ENCODE results near the gene CDKL5.
"Not testable (repeated sequence)": the region's sequence is repeated elsewhere in the genome, so short reads cannot be mapped to it uniquely, and the experiment has no call there.

Gene CDKL5

DNA sequence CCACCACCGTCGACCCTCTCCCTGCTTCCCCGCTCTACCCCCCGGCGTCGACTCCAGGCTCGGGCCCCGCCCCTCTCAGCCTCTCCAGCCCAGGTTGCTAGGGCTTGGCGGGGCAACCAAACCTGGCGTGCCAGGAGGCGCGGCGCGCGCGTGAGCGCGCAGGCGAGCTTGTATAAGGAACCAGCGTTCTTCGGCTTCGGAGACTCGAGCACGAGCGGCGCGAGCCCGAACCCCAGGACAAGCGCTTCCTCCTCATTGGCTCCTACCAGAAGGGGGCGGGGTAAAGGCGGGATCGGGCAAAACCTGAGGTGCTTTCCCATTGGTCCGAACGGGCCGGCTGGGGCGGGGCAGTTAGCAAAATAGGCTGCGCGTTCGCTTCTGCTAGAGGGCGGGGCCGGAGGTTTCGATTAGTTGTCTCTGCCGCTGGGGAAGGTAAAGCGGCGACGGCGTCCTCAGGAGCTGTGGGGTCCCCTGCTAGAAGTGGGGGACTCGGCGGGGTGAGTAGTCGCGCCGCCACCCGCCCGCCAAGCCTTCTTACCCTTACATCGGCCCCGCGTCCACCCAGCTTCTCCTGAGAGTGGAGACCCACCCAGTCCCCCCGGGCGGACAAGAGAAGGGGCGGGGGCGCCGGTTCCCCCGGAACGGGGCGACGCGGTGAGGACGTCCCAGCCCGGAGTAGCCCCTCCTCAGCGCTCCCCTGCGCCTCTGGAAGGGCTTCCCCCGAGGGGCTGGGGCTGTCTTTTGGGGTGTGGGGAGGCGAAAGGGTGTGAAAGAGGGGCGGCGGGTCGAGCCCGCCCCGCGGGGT lies at the start of gene CDKL5:
TSS of gene CDKL5 (plus strand) at position 410 of the 805 bp plus-strand sequence. CDS start 81,489 bp downstream, outside the sequence.
- DNase-seq: peak; percentile 5 to 97 (median 91)

DNA sequence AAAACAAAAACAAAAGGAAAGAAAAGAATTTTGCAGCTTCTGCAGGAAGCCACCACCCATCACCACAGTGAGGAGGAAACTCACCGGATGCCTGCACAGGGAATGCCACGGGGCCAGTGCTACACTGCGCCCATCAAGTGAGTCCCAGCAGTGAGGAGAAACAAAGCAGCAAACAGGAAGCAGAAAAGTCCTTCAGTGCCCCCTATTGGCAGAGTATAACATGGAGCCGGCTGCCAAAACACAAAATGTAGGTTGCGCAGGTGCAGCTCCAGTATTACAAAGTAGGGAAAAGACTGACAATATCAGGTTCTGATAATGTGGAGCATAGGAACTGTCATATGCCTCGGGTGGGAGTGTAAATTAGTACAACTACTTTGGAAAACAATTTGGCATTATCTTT lies 47.6 kb upstream of the CDKL5 start:
- DNase-seq: peak in 2 of 56 donors; percentile 1 to 5

DNA sequence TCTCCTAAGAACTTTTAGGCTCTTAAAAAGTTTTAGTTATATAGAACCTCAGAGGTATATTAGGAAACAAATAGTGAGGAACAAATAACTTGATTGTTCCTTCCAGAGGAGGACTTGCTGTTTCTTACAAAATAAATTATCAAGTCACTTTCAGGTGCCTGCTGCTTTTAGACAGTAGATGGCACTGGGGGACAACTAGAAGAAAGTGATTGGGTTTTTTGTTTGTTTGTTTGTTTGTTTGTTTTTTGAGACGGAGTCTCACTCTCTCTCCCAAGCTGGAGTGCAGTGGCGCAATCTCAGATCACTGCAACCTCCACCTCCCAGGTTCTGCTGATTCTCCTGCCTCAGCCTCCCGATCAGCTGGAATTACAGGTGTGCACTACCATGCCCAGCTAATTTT lies 35.4 kb upstream of the CDKL5 start:
- DNase-seq: no peak

DNA sequence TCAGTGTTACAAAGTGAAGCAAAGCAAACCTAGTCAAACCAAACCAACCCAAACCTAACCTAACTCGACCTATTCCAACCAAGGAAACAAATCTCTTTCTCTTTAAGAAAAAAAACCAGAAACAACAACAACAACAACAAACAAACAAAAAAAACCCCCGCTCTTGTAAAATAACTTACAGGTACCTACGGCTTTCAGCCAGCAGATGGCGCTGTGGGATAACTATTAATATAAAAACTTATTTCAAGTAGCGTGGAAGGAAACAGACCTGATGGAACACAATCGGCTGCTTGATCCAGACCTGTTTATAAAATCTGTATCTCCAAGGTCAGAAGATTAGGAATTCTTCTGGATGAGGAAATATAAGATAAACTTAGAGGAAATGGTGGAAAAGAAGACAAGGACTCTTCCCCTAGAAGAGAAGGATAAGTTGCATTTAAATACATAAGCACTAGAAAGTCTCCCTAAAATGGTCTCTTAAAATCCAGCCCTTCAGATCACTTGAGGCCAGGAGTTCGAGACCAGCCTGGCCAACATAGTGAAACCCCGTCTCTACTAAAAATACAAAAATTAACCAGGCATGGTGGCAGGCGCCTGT lies 34.4 kb upstream of the CDKL5 start:
- peak in 42 of 56 donors; percentile 0 to 76 (median 7) for DNase-seq

DNA sequence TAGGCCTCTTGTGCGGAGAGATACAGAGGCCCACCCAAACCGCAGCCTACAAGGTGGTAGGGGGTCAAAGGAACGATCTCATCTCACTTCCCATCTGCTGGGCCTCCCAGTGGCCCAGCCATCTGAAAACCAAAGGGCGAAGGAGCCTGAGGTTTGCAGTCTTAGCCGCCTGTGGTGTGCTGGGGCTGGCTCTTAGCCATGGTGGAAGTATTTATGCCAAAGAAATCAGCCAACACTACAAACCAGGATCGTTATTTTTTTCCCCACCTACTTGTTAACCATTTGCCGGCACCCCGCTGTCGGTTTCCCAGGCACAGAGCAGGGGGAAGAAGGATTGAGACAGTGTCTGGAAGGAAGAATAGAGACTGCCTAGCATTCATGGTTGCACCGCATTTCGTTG lies 30.9 kb upstream of the CDKL5 start:
- DNase-seq: peak in 3 of 56 donors; percentile 1 to 8 (median 2)

DNA sequence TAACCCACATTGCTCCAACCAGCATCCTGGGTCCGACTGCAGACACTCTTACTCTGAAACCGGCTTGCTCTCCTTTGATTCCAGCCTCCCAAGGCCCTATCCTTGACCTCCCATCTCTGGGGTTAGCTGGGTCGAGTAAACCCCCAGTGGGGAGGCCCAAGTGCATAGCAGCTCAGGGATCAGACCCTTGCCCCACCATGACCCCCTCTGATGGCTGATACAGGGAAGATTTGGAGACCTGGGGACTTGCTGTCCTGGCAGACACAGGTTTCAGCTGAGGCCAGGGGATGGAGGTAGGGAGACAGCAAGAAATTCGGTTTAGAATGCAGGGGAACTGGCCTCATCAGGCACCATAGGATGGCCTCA lies 23.6 kb upstream of the CDKL5 start:
- DNase-seq: no peak

DNA sequence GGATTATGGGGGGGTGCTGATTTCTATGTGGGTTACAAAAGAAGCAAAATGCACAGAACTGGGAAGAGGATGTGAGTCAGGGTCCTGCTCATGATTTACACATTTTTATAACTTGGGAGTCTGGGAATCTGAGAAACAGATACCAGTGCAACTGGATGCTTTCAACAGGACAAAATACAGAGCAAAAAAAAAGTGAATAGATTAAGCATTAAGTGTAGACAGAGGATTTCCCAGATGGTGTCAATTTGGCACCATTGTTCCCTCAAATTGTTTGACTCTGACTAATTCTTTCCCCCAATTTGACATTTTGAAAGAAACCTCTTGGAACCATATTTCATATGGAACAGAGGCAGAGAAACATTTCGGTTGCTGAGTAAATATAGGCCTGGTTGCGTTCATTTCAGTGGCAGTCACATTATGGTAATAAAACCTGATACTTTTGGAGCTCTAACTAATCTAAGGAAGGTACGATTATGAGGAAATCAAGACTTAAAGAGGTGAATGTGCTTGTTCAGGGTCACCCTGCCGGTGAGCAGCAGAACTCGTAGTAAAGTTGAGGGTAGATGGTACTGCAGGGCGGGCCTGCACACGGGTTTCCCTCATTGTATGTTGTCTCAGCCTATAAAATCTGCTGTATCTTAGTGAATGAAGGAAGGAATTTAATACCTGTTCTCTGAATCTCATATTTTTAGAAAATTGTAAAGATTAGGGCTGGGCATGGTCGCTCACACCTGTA lies 18.7 kb upstream of the CDKL5 start:
- DNase-seq: no peak

DNA sequence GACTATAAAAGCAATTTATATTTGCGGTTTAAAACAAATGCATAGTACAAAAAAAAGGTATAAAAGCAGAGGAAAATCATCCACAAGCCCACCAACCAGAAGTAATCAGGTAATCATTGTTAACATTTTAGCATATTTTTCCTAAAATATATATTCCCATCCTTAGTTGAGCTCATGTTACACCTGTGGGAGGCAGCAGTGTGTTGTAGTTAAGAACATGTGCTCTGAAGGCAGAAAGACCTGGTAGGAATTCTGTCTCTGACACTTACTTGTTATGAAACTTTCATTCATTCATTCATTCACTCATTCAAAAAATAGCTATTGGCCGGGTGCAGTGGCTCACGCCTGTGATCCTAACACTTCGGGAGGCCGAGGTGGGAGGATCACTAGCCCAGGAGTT lies 15.4 kb upstream of the CDKL5 start:
- DNase-seq: peak in 5 of 56 donors; percentile 0 to 4 (median 1)

DNA sequence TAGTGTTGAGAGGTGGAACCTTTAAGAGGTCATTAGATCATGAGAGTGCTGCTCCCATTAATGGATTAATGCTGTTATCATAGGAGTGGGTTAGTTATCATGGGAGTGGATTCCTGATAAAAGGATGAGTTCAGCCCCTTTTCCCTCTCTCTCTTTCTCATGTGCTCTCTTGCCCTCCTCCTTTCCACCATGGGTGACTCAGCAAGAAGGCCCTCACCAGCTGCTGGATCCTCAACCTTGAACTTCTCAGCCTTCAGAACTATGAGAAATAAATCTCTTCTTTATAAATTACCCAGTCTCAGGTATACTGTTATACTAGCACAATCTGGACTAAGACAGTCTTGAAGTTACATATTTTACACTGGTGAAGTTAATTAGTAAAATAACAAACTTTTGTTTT lies 10.0 kb upstream of the CDKL5 start:
- DNase-seq: no peak

DNA sequence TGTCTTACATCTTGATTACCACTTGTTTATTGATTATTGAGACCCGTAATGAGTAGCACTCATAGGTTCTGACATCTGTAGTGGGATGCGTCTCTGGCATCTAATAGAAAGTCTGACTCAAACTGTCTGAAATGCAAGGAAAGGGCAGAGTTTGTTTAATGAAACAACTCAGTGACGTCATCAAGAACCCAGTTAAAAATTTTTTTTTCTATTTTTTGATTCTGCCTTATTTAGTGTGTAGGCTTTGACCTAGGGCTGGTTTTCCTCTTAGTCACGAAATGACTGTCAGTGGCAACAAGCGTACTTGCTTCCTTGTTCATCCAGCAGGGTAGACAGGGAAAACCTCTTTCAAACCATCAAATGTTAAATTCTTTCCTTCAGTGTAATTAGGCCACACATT lies 3.1 kb upstream of the CDKL5 start:
- no peak for DNase-seq

DNA sequence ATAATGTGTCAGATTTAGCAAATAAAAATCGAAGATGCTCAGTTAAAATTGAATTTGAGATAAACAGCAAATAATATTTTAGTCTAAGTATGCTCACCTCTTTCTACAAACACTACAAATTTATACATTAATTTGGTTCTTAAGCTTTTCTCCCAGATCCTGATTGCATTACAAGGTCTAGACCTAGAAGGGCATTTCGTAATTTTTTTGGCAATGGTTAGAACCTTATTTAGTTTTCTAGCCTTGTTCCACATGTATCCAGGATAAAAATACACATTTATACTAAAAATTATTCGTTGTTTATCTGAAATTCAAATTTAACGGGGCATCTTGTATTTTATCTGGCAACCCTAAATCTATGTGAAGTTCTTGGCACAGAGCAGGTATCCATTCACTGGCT lies 2.5 kb upstream of the CDKL5 start:
- DNase-seq: no peak

DNA sequence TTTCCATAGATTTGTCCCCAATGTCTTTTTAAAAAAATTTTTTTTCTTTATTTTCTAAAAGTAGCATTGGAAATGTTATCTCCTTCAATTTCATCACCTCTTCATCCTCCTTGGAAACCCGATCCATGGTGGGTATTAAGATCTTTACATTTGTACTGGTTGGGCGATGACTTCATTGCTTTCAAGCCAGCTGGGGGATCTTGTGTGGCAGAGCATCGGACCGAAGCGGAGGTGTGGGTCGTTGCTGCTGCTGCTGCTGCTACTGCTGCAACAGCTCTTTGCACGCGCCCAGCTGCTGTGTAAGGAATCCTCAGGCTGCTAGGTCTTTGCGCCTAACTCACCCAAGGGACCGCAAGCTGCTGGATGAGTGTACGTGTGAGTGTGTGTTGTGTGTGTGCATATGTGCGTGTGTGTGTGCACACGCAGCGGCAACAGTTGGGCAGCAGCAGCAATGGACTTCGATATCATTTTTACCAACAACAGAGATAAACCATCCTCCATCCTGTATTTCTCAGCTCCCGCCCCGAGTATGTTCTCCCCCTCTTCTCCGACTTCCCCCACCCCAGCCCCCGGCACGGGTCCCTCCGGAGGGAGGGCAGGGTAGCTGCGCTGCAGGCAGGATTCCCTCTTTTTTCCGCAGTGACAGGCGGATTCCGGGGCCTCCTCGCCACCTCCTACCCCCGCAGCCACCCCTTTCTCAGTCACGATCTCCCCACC lies 768 bp upstream of the CDKL5 start:
- DNase-seq: peak in 28 of 56 donors; percentile 1 to 56 (median 22)

DNA sequence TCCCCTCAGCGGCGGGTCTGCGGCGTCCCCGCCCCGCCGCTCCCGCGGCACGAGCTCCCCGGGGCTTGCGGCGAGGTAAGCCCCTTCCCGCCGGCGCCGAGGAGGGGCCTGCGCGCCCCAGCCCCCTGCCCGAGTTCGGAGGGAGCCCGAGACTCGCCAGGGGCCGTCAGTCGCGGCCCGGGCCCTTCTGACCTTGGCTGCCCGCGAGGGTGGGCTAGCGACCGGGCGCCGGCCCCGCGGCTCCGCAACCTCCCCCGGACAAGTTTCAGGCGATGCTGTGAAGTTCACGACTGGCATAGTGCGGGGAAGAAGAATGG lies 554 bp downstream of the CDKL5 start:
- peak in 5 of 56 donors; percentile 6 to 35 (median 21) for DNase-seq

DNA sequence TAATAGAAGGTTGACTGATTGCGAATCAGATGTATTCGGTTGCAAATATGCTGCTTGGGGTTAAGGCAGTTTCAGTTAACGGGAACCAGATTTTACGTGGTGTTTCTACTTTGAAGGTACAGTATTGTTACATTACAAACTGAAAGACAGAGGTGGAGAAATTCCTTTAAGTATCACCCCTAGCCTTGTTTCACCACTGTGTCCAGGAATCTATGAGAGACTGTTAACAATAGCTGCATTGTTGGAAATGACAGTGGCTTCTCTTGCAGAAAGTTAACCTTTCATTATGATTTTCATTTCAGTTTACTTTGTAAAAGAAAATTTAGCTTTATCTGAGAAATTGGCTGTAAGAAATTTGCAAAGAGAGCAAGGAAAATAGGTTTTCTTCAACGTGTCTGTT lies 2.6 kb downstream of the CDKL5 start:
- DNase-seq: no peak

DNA sequence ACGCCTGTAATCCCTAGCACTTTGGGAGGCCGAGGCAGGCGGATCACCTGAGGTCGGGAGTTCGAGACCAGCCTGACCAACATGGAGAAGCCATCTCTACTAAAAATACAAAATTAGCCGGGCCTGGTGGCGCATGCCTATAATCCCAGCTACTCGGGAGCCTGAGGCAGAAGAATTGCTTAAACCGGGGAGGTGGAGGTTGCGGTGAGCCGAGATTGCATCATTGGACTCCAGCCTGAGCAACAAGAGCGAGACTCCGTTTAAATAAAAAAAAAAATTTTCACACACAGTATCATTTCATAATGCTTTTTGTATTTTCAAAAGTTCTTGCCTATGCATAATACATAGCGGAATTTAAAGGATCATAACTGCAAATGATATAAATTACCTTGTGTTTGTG lies 7.9 kb downstream of the CDKL5 start:
- not testable (repeated sequence) for DNase-seq

DNA sequence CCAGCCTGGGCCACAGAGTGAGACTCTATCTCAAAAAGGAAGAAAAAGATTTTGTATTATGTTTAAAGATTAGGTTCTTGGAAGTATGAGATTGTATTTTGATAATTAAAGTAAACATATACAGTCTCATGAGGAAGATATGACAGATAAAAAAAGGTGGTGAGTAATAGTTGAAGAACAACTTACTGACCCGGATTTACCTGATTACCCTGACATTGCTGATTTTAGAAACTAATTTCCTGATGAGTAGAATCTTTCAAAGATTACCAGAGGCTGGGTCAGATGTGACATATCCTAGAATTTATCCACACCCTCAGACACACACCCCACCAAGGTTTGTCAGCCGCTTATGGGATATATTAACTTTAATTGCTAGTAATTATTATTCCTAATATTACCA lies 9.5 kb downstream of the CDKL5 start:
- DNase-seq: no peak

DNA sequence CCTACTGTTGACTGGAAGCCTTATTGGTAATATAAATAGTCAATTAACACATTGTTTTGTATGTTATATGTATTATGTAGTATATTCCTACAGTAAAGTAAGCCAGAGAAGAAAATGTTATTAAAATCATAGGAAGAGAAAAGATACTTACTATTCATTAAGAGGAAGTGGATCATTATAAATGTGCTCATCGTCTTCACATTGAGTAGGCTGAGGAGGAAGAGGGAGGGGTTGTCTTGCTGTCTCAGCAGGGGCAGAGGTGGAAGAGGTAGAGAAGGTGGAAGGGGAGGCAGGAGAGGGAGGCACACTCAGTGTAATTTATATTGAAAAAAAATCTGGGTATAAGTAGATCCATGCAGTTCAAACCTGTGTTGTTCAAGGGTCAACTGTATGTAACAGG lies 10.6 kb downstream of the CDKL5 start:
- no peak for DNase-seq

DNA sequence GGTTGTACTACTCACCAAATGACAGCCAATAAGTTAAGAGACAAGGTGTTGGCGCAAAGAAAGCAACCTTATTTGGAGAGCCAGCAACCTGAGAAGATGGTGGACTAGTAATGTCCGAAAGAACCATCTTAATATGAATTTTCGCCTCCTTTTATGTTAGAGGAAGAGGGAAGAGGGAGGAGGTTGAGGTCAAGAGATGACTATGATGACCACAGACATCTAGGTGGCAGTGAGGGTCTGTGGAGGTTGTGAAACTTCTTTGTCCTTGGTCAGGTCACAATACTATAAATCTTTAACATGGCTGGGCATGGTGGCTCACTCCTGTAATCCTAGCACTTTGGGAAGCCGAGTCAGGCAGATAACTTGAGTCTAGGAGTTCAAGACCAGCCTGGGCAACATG lies 15.4 kb downstream of the CDKL5 start:
- no peak for DNase-seq

DNA sequence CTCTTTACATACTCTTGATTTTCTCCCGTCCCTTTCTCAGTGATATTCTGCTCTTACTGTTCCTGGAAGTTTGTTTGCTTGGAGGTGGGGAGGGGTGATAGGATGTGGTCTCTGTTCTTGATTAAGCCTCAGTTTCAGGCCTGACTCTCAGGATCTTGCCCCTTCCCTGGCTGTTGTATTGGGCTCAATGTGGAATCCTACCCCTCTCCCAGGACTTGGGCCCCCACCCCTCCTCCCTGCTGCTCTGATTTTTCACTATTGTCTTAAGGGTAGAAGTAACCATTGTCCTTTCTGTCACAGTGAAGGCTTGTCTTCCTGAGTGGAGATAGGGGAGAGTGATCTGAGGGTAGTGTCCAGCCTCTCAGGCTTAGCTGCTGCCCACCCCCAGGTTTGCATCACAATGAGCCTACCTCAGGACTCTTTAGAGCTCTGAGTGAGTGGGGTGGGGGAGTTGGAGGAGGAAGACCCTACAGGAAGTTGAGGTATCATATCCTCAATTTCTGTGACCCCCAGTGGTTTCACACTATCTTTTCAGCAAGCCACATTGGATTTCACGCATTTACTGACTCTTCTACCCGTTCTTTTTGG lies 16.5 kb downstream of the CDKL5 start:
- peak in 1 of 56 donors; percentile 1 for DNase-seq

DNA sequence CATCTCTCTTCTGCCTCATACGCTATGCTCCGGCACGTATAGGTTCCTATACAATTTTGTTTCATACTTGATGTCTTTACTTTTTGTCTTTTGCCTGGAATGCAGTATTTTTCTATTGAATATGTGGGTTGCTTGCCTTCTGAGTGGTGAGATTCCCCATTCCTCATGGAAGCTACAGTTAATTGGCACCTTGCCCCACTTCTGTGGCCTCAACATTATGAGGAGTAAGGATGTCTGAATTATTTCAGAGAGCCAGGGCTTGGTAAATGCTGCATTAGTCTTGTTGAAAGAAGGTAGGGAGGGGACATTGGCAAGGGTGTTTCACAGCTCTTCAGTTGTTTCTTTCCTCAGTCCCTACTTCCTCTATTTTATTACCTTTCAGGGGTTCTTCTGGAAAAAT lies 23.0 kb downstream of the CDKL5 start:
- DNase-seq: no peak

DNA sequence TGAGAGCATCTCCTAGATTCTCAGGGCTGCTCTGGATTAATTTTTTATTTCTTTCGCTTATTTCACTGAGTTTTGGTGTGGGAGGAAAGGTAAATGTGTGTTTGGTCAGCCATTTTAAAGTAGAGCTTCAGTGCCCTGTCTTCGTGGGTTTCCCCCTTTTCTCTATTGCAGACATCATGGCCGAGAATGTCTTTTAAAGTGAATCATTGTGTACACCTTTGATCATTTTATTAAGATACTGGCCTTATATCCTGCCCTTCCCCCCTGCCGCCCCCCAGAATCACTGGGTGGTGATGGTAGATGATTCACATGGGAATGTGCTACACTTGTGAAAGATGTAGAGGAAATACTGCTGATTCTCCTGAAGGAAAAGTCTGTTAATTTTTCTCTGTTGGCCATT lies 23.8 kb downstream of the CDKL5 start:
- no peak for DNase-seq

DNA sequence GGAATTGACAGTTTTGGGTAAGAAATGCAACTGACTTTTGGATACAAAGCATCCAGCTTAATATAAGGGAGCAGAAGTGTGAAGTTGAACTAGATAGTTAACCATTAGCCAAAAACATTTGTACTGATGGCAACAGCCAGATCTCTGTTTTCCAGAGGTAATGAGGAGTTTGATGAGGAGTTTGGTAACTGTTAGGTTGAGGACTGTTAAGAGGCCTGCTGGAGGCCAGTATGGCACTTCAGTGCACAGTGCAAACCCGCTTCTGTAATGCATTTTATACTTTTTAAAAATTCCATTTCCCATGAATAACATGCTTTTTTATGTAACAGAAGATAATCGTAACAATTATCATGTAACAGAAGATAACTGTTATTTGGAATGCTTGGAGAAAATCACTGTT lies 30.0 kb downstream of the CDKL5 start:
- DNase-seq: no peak
